Esophagus squamous epithelium (tissue), 5 donors: ENCODE data around the gene UMODL1. TPM values are rescaled to one million over a fixed set of nuclear protein-coding genes. Genes with fewer than 3 reads are reported as not detected.

ENCODE experiments used
- DNase-seq: peaks from one replicate; lab custom pipeline; 2025; lab: John Stamatoyannopoulos, UW
- H3K27ac ChIP-seq, 4 donors: fragments of 200-600 bp; sonication (generic); one replicate each; pipeline ENCODE4 v1.5.1; 2016 to 2019; ENCODE audit warnings: mild to moderate bottlenecking in 1 of 4
- H3K27me3 ChIP-seq, 4 donors: fragments of 200-600 bp; sonication (generic); 1 replicate in 3 of 4; 2 replicates in 1 of 4; pipeline versions ENCODE4 v1.5.1 to v1.6.0; 2017 to 2021; ENCODE audit warnings: antibody characterized with exemption in 1 of 4
- H3K36me3 ChIP-seq, 3 donors: fragments of 200-600 bp; sonication (generic); one replicate each; pipeline ENCODE4 v1.5.1; 2016 to 2019
- H3K4me1 ChIP-seq, 3 donors: fragments of 200-600 bp; sonication (generic); one replicate each; pipeline ENCODE4 v1.5.1; 2017 to 2019
- H3K4me3 ChIP-seq, 4 donors: fragments of 200-600 bp; sonication (generic); 1 replicate in 3 of 4; 2 replicates in 1 of 4; pipeline ENCODE4 v1.5.1; 2016 to 2019; ENCODE audit warnings: mild to moderate bottlenecking in 2 of 4, moderate library complexity in 1 of 4
- H3K9me3 ChIP-seq, 3 donors: fragments of 200-600 bp; sonication (generic); one replicate each; pipeline ENCODE4 v1.5.1; 2016 to 2019
- CTCF ChIP-seq, 6 experiments: fragments of 450-650 bp in 4 of 6; fragments of 200-600 bp in 2 of 6; sonication (generic) in 2 of 6; IDR thresholded peaks; one replicate each; pipeline ENCODE4 v1.5.1; 2016 to 2019; ENCODE audit warnings: antibody characterized with exemption in 6 of 6, mild to moderate bottlenecking in 4 of 6, moderate library complexity in 4 of 6
- POLR2A ChIP-seq, 4 donors: fragments of 450-650 bp; IDR thresholded peaks; one replicate each; pipeline ENCODE4 v1.6.1; 2017; ENCODE audit warnings: antibody characterized with exemption in 4 of 4, mild to moderate bottlenecking in 4 of 4, moderate library complexity in 3 of 4
- WGBS, 2 donors: methylation state at CpG; one replicate each; pipeline ENCODE4 v1.1.5; 2018; 5-methylcytosine and 5-hydroxymethylcytosine counted together
- intact Hi-C: fragments of 100-400 bp; cut with DNase I; formaldehyde crosslinking; loops from one replicate; pipeline ENCODE4 v1.15.0; 2022
- total RNA-seq, 4 donors: library from RNA; depleted of rRNA; stranded (reverse); fragments of >200 nt; gene quantifications; one replicate each; pipeline ENCODE4 v1.1.0, GENCODE V29; 2016
- donor health status: DM: yes; HTN: yes; CAD: no.

Gene UMODL1
- total RNA-seq, 4 donors from 2014 or later, result not detected

- DNase-seq, result no peak
- Histone ChIP-seq H3K4me3 (no peak overlapping the region), H3K27me3 (no peaks in the 10 kb centered on the region), H3K9me3 (no peaks in the 10 kb centered on the region), H3K27ac (peak overlapping the region in 1 of 4 donors; percentile 14), H3K36me3 (no peaks in the 10 kb centered on the region), H3K4me1 (peaks cover 0 to 21% (median 5%) of the 10 kb centered on the region in 3 donors)
- TF ChIP-seq POLR2A (IDR thresholded peaks at IDR 0.05), result no peak
- no peak for TF ChIP-seq CTCF (IDR thresholded peaks at IDR 0.05)
- 75 to 79% methylated on average over 18 to 19 of the region's 19 CpGs for WGBS, 2 donors
- intact Hi-C loops, result no loop called here
Measured at GRCh38 chr21:42047821-42048613, 23.1 kb upstream of the UMODL1 start.

- no peaks in the 10 kb centered on the region for H3K9me3 ChIP-seq
- H3K27ac ChIP-seq, result peak overlapping the region in 1 of 4 donors; percentile 14
- TF ChIP-seq CTCF (IDR thresholded peaks at IDR 0.05), result no peak
- no peak for TF ChIP-seq POLR2A (IDR thresholded peaks at IDR 0.05)
- no peaks in the 10 kb centered on the region for H3K36me3 ChIP-seq
- intact Hi-C loops, result no loop called here
- no peak for DNase-seq
- WGBS, 2 donors, result 89 to 96% methylated on average over 10 of the region's 10 CpGs
- H3K4me3 ChIP-seq, result no peak overlapping the region
- H3K4me1 ChIP-seq, result peaks cover 0 to 18% (median 5%) of the 10 kb centered on the region in 3 donors
- H3K27me3 ChIP-seq, result no peaks in the 10 kb centered on the region
Measured at GRCh38 chr21:42048870-42049577, 22.1 kb upstream of the UMODL1 start.

GRCh38 chr21:42049578-42050430 is 21.3 kb upstream of the UMODL1 start:
- no peak for DNase-seq
- TF ChIP-seq CTCF (IDR thresholded peaks at IDR 0.05) (no peak), POLR2A (IDR thresholded peaks at IDR 0.05) (no peak)
- intact Hi-C loops, result no loop called here
- H3K4me3 ChIP-seq, result no peak overlapping the region
- H3K27ac ChIP-seq, result no peak overlapping the region
- no peaks in the 10 kb centered on the region for H3K9me3 ChIP-seq
- 80 to 90% methylated on average over 8 to 15 of the region's 16 CpGs for WGBS, 2 donors
- H3K36me3 ChIP-seq, result no peaks in the 10 kb centered on the region
- H3K27me3 ChIP-seq, result no peaks in the 10 kb centered on the region
- peaks cover 0 to 14% (median 5%) of the 10 kb centered on the region in 3 donors for H3K4me1 ChIP-seq

GRCh38 chr21:42051788-42052187 is 19.3 kb upstream of the UMODL1 start:
- no peaks in the 10 kb centered on the region for H3K27me3 ChIP-seq
- no peak overlapping the region for H3K4me3 ChIP-seq
- no peak for TF ChIP-seq POLR2A (IDR thresholded peaks at IDR 0.05)
- no peak for TF ChIP-seq CTCF (IDR thresholded peaks at IDR 0.05)
- H3K27ac ChIP-seq, result no peak overlapping the region
- no peaks in the 10 kb centered on the region for H3K9me3 ChIP-seq
- H3K36me3 ChIP-seq, result no peaks in the 10 kb centered on the region
- H3K4me1 ChIP-seq, result peaks cover 0 to 15% (median 9%) of the 10 kb centered on the region in 3 donors
- WGBS, 2 donors, result 42 to 52% methylated on average over 7 to 9 of the region's 9 CpGs
- intact Hi-C loops, result no loop called here
- no peak for DNase-seq
